PC-3 (cell line): Measurements from ENCODE around the gene FGF23.

ENCODE experiments used
- CTCF ChIP-seq: fragments of 300-600 bp; sonication (generic); conservative IDR thresholded peaks from 2 replicates; pipeline ENCODE4 v1.5.1; 2017; ENCODE audit warnings: antibody characterized with exemption, low read depth, mild to moderate bottlenecking, low read length
- EZH2 ChIP-seq: fragments of 300-600 bp; sonication (generic); IDR thresholded peaks from one replicate; pipeline ENCODE4 v1.6.1; 2017; ENCODE audit warnings: antibody characterized with exemption, mild to moderate bottlenecking, low read length; ENCODE audit not compliant: unreplicated experiment
- EZH2phosphoT487 ChIP-seq: fragments of 300-600 bp; sonication (generic); IDR thresholded peaks from 2 replicates; pipeline ENCODE4 v1.6.1; 2018; ENCODE audit warnings: mild to moderate bottlenecking, antibody characterized with exemption, low read length, borderline replicate concordance

- no peak for TF ChIP-seq EZH2
- TF ChIP-seq CTCF: no peak
- TF ChIP-seq EZH2phosphoT487: no peak
These were observed 8.1 kb upstream of the FGF23 start for GRCh38 chr12:4387607-4388006.
